ENCODE measurements around the gene CCDC92B.

The CCDC92B gene

DNA sequence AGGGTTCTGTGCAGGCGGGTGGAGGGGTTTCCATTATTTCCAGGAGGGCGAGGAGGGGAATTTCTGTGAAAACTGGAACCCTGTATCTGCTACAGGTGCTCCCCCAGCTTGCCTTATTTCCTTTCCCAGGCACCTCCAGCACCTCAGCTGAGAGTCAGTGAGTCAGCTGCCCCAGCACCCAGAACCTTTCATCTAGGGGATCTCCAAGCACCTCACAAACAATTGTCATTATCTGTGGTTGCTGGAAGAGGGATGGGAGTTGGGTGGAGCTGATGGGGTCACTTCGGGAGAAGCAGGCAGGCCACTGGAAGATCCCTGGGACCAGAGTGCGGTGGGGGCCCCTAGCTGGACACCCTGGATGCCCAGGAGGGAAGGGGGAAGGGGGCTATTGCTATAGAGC, 27.8 kb downstream of the CCDC92B start:
- no peak for DNase-seq (ENCODE audit: low read depth)

DNA sequence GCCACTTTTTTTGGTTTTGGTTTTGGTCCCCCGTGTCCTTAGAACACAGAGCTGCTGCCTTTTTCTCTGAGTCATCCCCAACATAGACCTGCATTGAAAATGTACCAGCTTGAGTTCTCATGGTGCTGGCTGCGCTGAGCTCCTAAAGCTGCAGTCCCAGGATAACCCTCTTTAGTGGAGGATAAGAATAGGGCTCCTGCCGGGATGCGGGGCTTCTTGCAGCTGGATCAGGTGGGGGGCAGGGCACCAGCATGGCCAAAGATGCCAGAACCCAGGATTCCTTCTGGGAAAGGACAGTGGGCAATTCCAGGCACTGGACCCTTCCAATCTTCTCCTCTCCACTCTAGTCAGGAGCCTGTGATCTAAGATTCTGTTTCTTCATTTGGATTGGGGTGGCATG, 29.6 kb downstream of the CCDC92B start:
- DNase-seq (ENCODE audit: low read depth): no peak

DNA sequence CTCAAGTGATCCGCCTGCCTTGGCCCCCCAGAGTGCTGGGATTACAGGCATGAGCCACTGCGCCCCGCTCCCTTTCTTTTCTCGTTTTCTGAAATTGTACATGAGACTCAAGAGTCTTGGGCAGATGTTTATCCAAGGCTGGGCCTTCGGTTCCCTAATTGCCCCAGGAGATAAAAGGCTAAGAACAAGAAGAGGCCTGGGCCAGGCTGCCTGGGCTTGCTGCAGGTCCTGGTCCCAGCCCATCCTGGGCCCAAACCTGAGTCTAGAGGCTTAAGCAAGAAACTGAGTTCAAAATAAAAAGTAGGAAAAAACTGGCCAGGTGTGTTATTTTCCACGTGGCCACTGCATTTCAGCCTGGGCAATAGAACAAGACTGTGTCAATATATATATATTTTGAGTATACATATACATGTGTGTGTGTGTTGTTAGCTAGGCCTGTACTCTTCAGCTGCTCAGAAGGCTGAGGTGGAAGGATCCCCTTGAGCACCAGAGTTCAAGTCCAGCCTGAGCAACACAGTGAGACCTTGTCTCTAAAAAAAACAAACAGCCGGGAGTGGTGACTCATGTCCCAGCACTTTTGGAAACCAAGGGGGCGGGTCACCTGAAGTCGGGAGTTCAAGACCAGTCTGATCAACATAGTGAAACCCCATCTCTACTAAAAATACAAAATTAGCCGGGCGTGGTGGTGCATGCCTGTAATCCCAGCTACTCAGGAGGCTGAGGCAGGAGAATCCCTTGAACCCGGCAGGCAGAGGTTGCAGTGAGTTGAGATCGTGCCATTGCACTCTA, 31.1 kb downstream of the CCDC92B start:
- DNase-seq (ENCODE audit: low read depth): peak; percentile 37

DNA sequence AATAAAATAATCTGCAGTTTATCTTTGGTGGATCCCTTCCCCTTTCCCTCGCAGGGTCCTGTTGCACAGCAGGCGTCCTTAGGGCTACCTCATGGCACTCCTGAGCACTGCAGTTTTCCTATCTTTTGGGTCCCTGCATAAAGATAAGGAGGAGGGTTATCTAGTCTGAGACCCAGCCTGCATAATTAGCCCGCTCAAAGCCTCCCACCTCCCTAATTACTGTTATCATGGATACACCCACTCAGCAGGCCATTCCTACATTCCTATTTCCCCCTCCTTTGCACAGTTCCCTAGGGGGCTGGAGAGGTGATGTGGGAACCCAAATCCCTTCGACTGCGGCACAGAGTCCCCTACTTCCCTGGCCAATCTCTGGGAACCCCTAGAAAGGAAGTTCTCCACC, 32.8 kb downstream of the CCDC92B start:
- DNase-seq (ENCODE audit: low read depth): no peak

DNA sequence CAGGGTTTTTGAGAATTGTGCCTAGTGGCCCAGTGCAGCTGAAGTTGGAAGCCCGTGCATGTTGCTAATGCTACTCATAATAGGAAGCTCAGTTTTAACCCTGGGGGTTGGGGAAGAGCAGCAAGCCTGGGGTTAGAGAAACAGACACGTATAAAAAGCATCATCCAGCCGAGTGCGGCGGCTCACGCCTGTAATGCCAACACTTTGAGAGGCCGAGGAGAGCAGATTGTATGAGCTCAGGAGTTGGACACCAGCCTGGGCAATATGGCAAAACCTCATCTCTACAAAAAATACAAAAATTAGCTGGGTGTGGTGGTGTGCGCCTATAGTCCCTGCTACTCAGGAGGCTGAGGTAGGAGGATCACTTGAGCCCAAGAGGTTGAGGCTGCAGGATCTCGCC, 35.6 kb downstream of the CCDC92B start:
- no peak for DNase-seq (ENCODE audit: low read depth)

DNA sequence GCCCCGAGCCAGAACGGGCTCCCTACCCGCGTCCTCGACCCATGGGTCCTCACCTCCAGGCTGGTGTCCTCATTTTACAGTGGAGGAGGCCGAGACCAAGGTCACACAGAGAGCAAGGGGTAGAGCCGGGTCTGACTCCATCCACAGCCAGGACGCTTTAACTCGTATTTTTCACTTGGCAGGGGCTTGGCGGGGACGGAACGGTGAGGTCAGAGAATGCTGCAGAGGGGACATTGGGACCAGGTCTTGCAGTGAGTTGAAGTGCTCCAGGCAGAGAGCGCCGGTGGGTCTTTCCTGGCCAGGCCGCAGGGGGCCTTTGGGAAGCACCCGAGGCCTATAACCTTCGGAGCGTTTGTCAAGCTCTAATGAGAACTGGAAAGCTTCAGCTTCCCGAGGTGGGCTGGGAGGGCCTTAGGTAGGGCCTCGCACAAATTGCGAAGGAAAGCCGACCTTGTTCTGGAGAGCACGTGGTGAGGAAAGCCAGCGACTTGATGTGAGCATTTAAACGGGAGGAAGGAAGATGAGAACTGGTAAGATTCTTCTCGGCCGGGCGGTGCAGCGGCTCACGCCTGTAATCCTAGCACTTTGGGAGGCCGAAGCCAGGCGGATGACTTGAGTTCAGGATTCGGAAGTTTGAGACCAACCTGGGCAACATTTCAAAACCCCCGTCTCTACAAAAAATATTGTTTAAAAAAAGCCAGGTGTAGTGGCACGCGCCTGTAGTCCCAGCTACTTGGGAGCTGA, 37.0 kb downstream of the CCDC92B start:
- no peak for DNase-seq (ENCODE audit: low read depth)

DNA sequence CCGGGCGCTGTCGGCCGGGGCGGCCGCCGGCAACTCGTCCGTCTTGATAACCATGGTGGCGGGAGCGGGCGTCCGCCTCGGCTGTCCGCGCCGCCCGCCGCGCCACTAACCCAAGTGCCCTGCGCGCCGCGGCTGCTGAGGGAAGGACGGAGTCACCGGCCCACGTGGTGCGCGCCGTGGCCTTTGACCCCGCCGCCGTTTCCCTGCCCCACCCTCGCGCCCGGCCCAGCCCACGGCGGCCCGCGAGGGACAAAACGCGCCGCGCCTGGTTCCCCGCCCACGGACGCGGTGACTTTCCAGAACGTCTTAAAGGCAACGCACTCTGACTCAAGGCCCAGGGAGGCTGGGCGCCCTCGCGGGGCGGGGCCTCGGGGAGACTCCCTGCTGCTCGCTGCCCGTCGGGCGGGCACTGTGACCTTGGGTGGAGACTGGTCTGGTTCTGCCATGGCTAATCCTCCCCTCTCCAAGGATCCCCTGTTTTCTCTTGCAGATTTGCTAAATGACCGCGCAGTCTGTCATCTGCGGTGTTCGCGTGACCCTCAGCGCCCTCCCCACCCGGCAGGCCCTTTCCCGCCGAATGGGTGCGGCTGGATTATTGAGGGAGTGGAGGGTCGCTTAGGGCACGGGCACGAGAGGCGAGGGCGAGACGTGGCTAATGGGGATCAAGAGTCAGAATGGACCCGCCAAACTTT, 37.7 kb downstream of the CCDC92B start, which contains the start of gene CLUH:
CLUH (minus strand) TSS at position 157 of the 692 bp plus-strand sequence; CDS start at position 54, 103 bp downstream.
- peak; percentile 96 for DNase-seq (ENCODE audit: low read depth)

DNA sequence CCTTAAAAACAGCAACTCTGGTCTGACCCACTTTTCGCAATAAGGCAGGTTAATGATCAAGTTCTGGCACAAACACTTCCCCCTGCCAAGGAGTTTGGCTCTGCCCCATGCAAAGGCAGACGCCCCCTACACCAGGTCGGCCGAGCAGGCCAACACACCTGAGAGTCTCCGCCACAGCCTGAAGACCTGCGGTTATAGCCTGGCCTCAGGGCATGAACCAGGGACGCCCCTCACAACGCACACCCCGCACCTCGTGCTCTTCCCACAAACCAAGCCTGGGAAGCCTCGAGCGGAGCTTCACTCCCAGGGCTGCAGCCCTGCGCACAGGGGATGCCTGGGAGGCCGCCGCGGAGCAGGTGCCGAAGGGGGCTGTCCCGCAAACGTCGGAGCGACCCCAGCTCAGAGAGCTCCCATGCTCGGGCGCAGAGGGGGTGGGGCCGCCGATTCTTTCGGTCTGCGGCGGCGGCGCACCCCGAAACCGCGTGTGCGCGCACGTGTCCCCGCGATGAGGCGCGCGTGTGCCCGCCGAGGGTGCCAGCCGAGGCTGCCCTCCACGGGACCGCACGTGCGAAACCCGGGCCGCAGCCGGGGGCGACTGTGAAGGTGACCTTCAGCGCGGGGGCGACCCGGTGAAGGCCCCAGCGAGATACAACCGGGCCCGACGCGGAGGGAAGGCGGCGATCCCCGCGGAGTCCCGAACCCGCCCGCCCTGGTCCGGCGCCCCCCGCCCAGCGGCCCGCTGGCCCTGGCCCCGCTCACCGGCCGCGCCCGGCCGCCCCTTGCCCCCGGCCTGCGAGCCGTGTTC, 38.4 kb downstream of the CCDC92B start:
- DNase-seq (ENCODE audit: low read depth): peak; percentile 15

DNA sequence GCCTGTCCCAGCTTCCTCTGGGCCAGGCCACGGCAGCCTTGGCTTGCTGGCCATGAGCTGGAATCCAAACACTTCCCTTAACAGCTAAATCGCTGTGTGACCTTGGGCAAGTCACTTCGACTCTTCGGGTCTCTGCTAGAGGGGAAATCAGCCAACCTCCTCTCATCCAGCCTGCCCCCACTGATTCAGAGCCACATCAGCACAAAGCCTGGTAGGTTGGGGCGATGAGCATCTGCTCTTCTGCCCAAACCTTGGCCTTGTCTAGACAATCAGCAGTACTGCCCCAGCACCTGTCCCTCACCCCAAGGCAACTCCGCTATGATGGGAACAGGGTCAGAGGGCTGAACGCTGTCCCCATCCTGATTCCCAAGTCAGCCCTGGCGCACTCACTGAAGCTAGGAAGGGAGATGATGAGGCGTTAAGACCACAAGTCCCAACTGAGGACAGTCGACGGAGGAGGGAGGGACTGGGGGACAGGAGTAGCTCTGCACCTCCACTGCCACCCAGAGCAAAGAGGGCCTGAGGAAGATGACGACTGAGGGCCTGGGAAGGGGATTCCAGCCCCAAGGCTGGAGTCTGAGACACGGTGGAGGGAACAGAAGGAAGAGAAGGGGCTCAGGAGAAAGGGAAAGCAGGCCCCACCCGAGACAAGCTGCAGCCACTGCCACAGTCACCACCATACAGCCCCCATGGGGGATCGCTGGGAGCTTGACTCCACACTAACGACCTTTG, 39.2 kb downstream of the CCDC92B start:
- peak; percentile 23 for DNase-seq (ENCODE audit: low read depth)

DNA sequence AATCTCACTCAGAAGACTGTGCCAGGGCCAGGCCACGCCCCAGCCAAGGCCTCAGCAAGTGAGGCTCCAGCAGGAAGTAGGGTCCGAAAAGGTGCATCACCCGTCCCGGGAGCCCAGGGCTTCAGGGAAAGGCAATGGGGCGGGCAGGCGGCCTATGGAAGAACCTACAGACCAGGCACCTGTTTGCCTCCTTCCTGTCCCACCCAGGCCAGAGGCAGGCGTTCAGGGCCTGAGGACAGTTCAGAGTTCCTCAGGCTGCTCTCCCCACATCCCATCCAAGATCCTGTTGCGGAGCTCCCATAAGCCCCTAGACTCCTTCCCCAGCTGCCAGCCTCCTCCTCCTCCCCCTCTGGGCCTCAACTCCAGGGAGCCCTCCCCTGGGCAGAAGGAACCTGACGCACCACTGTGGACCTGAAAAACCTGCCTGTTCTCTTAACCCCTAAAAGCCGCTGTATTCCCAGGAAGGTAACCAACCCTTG, 40.2 kb downstream of the CCDC92B start:
- no peak for DNase-seq (ENCODE audit: low read depth)

DNA sequence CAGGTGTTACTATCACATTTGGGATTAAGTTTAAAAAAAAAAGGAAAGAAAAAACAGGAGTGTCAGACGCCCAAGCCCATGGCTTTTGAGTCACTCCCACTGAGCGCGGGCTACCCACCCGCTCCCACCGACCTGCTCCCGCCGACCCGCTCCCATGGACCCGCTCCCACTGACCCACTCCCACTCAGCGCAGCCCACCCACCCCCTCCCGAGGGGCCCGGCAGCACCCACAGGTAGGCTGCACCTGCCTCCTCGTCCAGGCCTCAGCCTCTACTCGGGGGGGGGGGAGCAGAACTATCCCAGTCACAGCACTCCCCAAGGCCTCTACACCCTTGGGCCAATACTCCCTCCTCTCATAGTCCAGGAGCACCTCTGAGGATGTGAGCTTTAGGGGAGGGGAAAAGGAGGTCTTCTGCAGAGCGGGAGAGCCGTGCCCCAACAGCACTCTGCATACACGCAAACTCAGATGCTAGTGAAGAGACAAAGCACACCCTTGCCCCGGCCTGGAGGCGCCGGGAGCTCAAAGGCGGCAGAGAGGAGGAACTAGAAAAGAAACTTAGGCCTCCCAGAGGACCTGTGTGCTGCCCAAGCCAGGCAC, 40.8 kb downstream of the CCDC92B start:
- DNase-seq (ENCODE audit: low read depth): no peak

DNA sequence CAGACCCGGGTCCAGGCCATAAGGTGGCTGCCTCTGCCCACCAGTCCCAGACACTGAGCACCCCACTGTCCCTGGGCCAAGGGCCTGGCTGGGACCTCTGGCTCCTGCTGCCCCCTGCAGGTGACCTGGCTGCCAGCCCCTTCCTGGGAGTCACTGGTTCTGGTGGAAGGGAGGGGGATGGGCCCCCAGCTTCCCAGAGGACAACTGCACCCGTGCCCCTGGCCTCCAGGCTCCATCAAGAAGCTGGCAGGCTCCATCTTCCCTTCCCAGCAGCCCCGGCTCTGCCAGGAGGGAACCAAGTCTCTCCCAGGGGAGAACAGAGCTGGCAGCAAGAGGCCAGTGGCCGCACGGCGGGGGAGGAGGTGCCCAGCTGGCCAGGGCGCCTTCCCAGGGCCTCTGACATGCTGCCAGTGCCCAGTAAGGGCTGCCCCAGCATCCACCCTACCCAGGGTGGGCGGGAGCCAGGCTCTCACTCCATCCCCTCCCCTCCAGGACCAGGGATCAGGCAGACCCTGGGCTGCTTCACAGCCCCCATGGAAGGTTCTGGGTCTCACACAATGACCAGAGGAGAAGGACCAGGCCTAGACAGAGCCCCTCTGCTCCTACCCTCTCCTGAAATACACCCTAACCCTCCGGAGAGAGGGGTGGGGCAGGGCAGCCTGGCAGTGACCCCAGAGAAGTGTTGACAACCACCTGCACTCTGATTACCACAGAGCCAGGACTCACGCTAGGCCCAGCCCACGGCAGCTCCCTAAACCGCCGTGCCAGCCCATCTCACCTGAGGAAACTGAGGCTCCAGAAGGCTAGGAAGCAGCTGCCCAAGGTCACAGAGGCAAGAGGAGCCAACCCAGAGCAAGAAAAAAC, 41.5 kb downstream of the CCDC92B start:
- peak; percentile 26 for DNase-seq (ENCODE audit: low read depth)

DNA sequence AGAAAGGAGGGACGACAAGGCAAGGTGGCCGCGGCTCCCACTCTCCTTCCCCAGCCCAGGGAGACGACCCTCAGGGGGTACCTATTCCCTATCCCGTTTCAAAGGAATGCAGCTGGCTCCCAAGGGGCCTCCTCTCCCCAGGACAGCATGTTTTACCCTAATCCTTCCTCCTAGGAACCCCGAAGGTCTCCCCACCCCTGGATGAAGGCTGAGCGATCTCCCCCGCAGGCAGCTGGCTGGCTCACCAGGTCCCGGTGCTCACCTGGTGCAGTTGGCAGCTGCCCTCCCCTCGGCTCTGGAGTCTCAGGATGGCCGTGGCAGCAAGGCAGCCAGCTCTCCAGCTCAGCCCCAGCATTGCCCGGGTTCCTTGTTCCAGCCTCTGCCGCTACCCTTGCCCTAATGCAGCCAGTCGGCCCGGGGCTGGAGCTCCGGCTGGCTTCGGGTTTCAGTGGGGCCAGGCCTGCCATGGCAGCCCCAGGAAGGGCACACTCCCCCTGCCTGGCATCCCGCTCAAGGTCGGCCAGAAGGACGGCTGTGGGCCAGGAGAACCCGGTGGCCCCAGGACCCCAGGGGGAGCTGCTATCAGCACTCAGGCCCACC, 42.4 kb downstream of the CCDC92B start:
- DNase-seq (ENCODE audit: low read depth): no peak

DNA sequence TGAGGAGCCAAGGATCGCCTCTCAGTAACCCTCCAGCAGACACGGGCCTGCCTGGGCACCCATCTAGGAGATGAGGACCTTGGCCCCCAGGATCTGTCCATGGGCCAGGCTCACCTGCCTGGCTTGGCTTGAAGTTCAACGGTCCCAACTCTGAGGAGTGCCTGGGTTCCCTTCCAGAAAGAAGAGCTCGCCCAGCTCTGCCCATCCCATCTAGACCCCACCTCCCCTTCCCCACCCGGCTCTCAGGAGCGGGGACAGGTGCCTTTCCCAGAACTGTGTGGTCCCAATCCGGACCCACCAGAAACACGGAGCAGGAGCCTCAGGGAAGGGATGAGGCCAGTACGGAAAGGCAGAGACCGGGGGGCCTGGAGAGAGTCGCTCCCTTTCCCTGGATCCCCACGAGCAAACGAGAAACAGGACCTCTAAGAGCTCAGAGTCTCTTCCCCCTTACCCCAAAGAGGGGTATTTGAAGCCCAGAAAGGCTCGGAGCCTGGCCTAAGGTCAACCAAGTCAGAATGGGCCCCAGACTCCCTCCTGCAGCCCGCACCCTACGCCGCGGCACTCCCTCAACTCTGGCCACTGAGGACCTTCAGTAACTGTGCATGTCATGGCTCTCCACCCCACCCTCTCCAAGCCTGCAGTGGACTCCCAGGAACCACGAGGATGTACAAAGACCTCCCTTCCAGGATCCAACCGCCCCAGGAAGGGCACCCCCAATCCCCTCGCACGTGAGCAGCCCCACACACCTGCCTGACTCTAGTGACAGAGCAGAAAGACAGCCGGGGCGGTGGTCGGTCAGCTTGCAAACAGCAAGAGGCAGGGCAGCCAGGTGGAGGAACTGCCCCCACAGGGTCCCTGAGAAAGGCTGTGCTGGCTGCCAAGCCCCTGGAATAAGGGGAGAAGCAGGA, 43.3 kb downstream of the CCDC92B start:
- no peak for DNase-seq (ENCODE audit: low read depth)

DNA sequence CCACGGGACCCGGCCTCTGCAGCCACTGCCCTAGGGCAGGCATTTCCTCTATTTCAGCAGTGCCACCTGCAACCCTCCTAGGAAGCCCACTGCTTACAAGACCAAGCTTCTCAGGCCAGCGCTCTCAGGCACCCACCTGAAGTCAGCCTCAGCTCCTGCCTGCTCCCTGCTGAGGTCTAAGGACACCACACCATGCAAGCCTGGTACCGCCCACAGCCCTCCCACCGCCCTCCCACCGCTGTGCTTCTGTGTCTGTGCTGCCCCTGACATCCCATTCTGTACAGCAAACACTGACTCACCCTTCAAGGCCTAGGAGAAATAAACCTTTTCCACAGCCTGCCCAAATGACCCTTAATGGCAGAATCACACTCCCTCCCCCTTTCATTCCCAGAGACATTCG, 44.2 kb downstream of the CCDC92B start:
- peak; percentile 61 for DNase-seq (ENCODE audit: low read depth)

DNA sequence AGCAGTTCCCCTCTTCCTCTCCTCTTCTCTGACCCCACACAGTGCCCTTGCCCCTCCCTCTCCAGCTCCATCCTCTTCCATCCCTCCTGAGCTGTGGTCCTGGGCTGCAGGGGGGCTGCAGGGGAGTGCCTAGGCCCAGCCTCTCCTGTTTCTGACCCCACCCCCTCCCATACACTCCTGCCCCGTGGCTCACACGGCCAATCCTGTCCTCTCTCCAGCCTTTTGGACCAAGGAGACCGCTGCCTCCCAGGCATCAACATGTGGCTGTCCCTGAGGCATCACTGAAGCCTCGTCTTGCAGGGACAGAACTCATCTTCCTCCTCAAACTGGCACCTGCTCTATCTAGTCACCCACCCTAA, 44.6 kb downstream of the CCDC92B start:
- no peak for DNase-seq (ENCODE audit: low read depth)

DNA sequence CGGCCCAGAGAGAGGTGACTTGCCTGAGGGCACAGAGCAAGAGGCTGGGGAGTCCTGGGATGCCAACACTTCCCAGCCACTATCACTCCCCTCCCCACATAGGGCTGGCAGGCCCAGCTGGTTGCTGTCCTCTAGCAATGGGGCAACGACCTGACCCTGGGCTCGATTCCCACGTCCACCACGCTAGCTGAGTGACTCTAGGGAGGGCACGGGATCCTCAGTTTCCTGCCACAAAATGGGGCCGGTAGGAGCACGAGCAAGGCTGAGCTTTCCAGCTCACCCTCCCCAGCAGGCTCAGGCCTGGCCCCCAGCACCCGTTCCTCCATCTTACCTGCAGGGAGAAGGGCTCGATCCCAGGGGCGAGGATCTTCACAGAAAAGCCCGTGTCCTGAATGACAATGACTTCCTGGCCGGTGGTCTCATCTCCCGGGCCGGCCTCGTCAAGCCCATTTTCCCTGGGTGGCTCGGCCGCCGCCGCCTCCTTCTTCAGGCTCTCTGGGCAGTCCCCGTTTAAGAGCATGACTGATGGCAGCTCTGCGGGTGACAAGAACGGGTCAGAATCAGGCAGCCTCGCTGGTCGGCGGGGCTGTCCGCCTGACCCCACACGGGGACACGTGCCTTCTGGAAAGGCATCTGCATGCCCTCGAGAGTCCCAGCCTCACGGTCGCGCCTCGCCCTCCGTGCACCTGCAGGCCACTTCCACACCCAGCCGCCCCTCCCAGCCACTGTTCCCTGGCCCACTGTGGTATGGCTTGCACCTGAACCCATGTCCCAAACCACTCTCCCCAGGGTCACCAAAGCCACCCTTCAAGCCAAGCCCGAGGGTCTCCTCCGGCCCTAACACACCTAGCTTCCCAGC, 45.2 kb downstream of the CCDC92B start:
- DNase-seq (ENCODE audit: low read depth): no peak
